AML-193 (cell line): Measurements from ENCODE around the gene THSD4.
"Not testable (repeated sequence)": the region's sequence is repeated elsewhere in the genome, so short reads cannot be mapped to it uniquely, and the experiment has no call there.

Source experiments
- DNase-seq, 2 experiments: peaks; one replicate each; lab custom pipeline; 2025; lab: John Stamatoyannopoulos, UW

Gene THSD4

GRCh38 chr15:71261418-71261817 lies 146.1 kb downstream of the THSD4 start:
- DNase-seq, result no peak

- no peak for DNase-seq
These were observed 146.6 kb downstream of the THSD4 start for GRCh38 chr15:71261909-71262308.

- DNase-seq, result no peak
These were observed 147.3 kb downstream of the THSD4 start for GRCh38 chr15:71262599-71262998.

GRCh38 chr15:71265606-71266005 lies 150.3 kb downstream of the THSD4 start:
- not testable (repeated sequence) for DNase-seq

- DNase-seq, result no peak
These were observed 156.1 kb downstream of the THSD4 start for GRCh38 chr15:71271327-71271726.

GRCh38 chr15:71272932-71273331 lies 157.7 kb downstream of the THSD4 start:
- DNase-seq, result no peak

GRCh38 chr15:71273731-71274447 lies 158.6 kb downstream of the THSD4 start:
- no peak for DNase-seq

- DNase-seq, result no peak
These were observed 159.2 kb downstream of the THSD4 start for GRCh38 chr15:71274448-71274798.

- no peak for DNase-seq
These were observed 159.8 kb downstream of the THSD4 start for GRCh38 chr15:71275098-71275497.

- DNase-seq, result no peak
These were observed 160.5 kb downstream of the THSD4 start for GRCh38 chr15:71275566-71276335.

GRCh38 chr15:71276336-71276665 lies 161.0 kb downstream of the THSD4 start:
- no peak for DNase-seq

- DNase-seq, result peak; percentile 12 to 27
These were observed 163.9 kb downstream of the THSD4 start for GRCh38 chr15:71278989-71279756.

- DNase-seq, result no peak
These were observed 164.5 kb downstream of the THSD4 start for GRCh38 chr15:71279757-71280141.

- DNase-seq, result no peak
These were observed 164.9 kb downstream of the THSD4 start for GRCh38 chr15:71280206-71280605.

- no peak for DNase-seq
These were observed 166.0 kb downstream of the THSD4 start for GRCh38 chr15:71281256-71281655.

GRCh38 chr15:71282076-71282475 lies 166.8 kb downstream of the THSD4 start:
- no peak for DNase-seq

- DNase-seq, result no peak
These were observed 173.2 kb downstream of the THSD4 start for GRCh38 chr15:71288348-71288955.

- no peak for DNase-seq
These were observed 174.7 kb downstream of the THSD4 start for GRCh38 chr15:71290002-71290401.

- DNase-seq, result no peak
These were observed 175.8 kb downstream of the THSD4 start for GRCh38 chr15:71290881-71291635.

- DNase-seq, result no peak
These were observed 176.5 kb downstream of the THSD4 start for GRCh38 chr15:71291723-71292122.

GRCh38 chr15:71293723-71294122 lies 178.5 kb downstream of the THSD4 start:
- DNase-seq, result no peak
